ENCODE results near the gene RUNX2.

DNA sequence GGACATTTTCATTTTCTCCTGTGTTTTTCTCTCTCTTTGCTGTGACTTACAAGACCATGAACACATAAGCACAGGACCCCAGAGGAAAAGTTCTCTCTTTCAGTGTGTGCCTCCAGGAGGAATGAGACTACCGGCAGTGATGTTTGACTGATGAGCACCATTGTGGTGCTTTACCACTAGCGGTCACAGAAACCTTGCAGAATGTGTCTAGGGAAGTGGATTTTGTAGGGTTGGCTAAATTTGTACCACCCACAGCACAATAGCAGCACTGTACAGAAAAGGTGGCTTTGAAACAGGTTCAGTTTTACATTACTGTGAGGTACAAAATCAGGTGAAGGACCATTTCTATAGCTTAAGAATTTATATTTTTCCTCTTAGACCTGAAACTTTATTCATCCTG, 351.5 kb downstream of the RUNX2 start:
- TF ChIP-seq CTCF (conservative IDR thresholded peaks at IDR 0.05; ENCODE audit: low read length) (no peak), EZH2phosphoT487 (IDR thresholded peaks at IDR 0.05; ENCODE audit: borderline replicate concordance, low read depth, low read length) (no peak)

Data from OCI-LY7 (cell line).